ENCODE measurements around the gene DHH.

- TF ChIP-seq, protein P1, sequence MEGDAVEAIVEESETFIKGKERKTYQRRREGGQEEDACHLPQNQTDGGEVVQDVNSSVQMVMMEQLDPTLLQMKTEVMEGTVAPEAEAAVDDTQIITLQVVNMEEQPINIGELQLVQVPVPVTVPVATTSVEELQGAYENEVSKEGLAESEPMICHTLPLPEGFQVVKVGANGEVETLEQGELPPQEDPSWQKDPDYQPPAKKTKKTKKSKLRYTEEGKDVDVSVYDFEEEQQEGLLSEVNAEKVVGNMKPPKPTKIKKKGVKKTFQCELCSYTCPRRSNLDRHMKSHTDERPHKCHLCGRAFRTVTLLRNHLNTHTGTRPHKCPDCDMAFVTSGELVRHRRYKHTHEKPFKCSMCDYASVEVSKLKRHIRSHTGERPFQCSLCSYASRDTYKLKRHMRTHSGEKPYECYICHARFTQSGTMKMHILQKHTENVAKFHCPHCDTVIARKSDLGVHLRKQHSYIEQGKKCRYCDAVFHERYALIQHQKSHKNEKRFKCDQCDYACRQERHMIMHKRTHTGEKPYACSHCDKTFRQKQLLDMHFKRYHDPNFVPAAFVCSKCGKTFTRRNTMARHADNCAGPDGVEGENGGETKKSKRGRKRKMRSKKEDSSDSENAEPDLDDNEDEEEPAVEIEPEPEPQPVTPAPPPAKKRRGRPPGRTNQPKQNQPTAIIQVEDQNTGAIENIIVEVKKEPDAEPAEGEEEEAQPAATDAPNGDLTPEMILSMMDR (IDR thresholded peaks at IDR 0.05 in 2 of 3, conservative IDR thresholded peaks at IDR 0.05 in 1 of 3; ENCODE audit: control insufficient read depth in 2 of 3, extremely low read depth in 1 of 3, insufficient read depth in 1 of 3, low read depth in 3 of 3, low read length in 3 of 3): peak; percentile 95 to 96 (median 95)
- TF ChIP-seq POU2F2 (IDR thresholded peaks at IDR 0.05; ENCODE audit: borderline replicate concordance, low read depth, low read length) (peak; percentile 85; the same call in 2 of the 3 replicates), EP300 (IDR thresholded peaks at IDR 0.05; ENCODE audit: borderline replicate concordance in 1 of 2, control insufficient read depth in 1 of 2, low read depth in 2 of 2, low read length in 2 of 2) (peak in 1 of 2 experiments; percentile 24; a peak in 1 of 4 replicates)
Measured at GRCh38 chr12:49130151-49131050, 35.8 kb upstream of the DHH start.
